AG04449 (cell line): ENCODE data around the gene GSKIP.

Experiments used
- CTCF ChIA-PET: fragments of 350-600 bp; formaldehyde crosslinking; extraction: SDS; loops from one replicate; lab custom pipeline; 2021; ENCODE audit warnings: antibody characterized with exemption; lab: Yijun Ruan, JAX
- POLR2A ChIA-PET: fragments of 400-600, 350-600 bp; formaldehyde crosslinking; extraction: SDS; loops from one replicate; lab custom pipeline; 2020; ENCODE audit warnings: antibody characterized with exemption, inconsistent platforms; lab: Yijun Ruan, JAX
- DNase-seq: peaks from one replicate; pipeline ENCODE4 v3.0.0-alpha.2; 2010; ENCODE audit warnings: low read depth, low spot score
- H3K4me3 ChIP-seq: 2 replicates; pipeline ENCODE4 v1.5.1; 2011; ENCODE audit warnings: low read depth, mild to moderate bottlenecking, control low read depth, low read length
- TF ChIP-seq, protein P1 (sequence below): IDR thresholded peaks from one replicate; pipeline ENCODE4 v1.5.1; 2011; ENCODE audit warnings: mild to moderate bottlenecking, moderate library complexity, low read length, control low read depth, inconsistent platforms; ENCODE audit not compliant: insufficient read depth; ENCODE audit errors: missing control alignments

GSKIP gene

DNA sequence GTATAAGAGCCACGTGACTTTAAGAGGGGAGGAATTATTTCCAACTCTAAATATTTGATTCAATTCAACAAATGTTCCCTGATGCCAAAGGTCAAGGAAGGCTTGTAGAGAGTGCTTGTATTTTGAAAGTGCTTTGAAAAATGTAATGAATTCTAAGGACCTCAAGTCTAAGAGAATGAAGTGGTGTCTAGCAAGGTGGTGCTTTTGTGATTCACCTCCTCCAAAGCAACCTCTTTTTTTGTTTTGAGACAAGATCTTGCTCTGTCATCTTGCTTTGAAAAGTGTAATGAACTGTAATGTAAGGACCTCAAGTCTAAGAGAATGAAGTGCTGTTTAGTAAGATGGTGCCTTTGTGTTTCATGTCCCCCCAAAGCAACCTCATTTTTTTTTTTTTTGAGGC is 42.4 kb downstream of the GSKIP start:
- TF ChIP-seq, protein P1, sequence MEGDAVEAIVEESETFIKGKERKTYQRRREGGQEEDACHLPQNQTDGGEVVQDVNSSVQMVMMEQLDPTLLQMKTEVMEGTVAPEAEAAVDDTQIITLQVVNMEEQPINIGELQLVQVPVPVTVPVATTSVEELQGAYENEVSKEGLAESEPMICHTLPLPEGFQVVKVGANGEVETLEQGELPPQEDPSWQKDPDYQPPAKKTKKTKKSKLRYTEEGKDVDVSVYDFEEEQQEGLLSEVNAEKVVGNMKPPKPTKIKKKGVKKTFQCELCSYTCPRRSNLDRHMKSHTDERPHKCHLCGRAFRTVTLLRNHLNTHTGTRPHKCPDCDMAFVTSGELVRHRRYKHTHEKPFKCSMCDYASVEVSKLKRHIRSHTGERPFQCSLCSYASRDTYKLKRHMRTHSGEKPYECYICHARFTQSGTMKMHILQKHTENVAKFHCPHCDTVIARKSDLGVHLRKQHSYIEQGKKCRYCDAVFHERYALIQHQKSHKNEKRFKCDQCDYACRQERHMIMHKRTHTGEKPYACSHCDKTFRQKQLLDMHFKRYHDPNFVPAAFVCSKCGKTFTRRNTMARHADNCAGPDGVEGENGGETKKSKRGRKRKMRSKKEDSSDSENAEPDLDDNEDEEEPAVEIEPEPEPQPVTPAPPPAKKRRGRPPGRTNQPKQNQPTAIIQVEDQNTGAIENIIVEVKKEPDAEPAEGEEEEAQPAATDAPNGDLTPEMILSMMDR, result no peak
- no peak for DNase-seq
- POLR2A ChIA-PET, result no interaction called here
- CTCF ChIA-PET, result no interaction called here
- no peak overlapping the region for H3K4me3 ChIP-seq

DNA sequence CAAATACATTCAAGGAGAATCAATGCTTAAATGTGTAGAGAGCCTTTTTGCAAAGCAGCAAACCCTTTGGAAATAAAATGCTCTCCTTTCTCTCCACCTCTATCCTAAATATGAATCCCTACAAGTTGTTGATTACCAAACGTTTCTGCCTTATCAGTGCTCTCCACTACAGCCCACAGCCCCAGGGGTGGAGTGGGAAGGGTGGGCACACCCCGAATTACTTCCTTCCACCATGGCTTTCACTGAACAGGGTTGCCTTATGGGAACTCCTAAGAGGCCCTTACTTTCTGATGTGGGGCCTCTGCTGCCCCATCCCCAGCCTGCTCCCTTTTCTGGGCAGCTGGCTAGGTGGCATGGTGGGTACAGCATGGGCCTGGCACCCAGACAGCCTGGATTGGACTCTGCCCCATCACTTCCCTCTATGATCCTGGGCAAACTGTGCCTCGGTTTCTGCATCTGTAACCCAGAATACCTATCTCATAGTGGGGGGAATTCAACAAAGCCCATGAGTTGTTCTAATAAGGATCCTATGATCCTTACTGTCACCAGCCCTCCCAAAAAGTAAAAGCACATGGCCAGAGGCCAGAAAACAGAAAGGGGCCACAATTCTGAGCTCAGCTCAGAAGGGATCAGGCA is 44.7 kb downstream of the GSKIP start:
- TF ChIP-seq, protein P1, result no peak
- H3K4me3 ChIP-seq, result no peak overlapping the region
- no peak for DNase-seq
- POLR2A ChIA-PET, result no interaction called here
- CTCF ChIA-PET, result interaction anchor here (1.9 kb wide), 1 partner anchor 110 kb away, joined by 4 read pairs; no protein-coding TSS in a partner anchor

DNA sequence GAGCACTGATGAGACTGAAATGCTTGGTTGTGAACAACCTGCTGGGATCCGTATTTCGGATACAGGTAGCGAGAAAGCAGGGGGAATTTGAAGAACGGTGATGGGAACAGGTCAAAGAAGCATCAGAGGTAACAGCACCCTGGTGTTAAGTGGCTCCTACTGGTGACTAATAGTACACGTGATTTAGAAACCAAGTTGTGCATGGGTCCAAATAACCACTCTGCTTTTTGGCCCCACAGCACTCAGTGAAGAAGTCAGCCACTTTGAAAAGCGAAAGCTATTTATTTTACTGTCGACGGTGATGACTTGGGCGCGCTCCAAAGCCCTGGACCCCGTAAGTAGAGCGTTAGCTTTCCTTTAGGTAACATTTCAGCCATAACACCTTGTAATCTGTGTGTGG is 45.3 kb downstream of the GSKIP start:
- ChIA-PET POLR2A (no interaction called here), CTCF (interaction anchor here (1.9 kb wide), 1 partner anchor 111 kb away, joined by 4 read pairs; no protein-coding TSS in a partner anchor)
- TF ChIP-seq, protein P1, result no peak
- no peak for DNase-seq
- H3K4me3 ChIP-seq, result no peak overlapping the region

DNA sequence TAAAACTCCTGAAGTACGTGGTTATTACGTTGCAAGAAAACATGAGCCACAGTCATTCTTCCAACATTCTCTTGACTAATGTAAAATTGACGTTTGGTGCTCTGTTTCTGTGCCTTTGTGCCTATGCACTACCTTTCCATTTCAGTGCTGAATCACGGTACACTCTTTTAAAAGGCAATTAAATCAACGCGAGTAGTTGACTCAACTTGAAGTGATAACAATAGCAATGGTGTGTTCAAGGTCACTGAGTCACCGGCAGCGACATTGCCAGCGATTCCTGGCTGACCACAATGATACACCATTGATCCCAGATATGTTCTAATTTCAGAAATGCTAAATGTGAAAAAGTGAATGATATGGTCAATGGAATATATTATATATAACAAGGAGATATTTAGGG is 46.4 kb downstream of the GSKIP start:
- ChIA-PET CTCF (no interaction called here), POLR2A (no interaction called here)
- TF ChIP-seq, protein P1, result no peak
- no peak for DNase-seq
- no peak overlapping the region for H3K4me3 ChIP-seq

DNA sequence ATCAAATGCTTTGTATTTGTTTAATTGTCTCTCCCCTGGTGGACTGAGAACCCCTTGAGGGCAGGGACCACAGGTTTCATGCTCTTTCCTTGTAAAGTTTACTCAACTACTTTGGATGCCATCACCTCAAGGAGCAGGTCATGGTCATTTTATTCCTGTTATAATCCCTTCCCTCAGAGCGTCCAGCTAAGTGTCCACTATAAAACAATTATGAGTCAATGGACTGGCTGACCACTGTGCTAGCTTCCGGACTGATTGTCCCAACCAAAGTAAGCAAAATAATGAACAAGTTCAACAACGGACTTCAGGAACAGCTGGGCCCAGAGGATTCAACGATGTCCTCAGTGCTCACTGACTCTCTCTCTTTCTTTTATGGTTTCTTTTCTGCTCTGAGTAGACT is 46.8 kb downstream of the GSKIP start:
- TF ChIP-seq, protein P1, result no peak
- no peak for DNase-seq
- ChIA-PET POLR2A (no interaction called here), CTCF (no interaction called here)
- H3K4me3 ChIP-seq, result no peak overlapping the region

DNA sequence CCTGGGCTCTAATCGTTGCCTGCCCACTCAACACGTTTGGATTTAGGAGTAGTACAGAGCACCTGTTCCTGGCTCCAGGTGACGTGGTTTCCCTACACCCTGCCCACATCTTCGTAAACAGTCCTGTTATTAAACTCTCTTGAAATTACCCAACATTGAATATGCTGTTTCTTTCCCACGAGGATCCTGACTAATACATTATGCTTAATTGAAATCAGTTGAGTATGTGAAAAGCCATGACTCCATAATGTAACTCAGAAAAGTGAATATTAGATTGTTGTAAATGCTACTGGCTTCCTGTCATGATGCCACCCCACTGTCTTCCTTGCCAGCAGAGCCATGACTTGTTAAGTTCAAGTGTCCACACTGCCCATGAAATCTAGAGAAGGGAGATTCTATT is 50.2 kb downstream of the GSKIP start:
- TF ChIP-seq, protein P1, result no peak

More for the DNA sequence above, 50.2 kb downstream of the GSKIP start:
- ChIA-PET CTCF (no interaction called here), POLR2A (no interaction called here)
- no peak for DNase-seq
- H3K4me3 ChIP-seq, result no peak overlapping the region
